HPDE6-E6E7 (cell line): ENCODE data around the gene DCP2.
A peak's percentile ranks its signal among the peaks of the same experiment; 100 is the strongest.
"Not testable (repeated sequence)": the region's sequence is repeated elsewhere in the genome, so short reads cannot be mapped to it uniquely, and the experiment has no call there.

Experiments used
- DNase-seq: peaks from one replicate; pipeline ENCODE4 v3.0.0; 2011; ENCODE audit warnings: missing footprints; ENCODE audit errors: extremely low spot score

The DCP2 gene

DNA sequence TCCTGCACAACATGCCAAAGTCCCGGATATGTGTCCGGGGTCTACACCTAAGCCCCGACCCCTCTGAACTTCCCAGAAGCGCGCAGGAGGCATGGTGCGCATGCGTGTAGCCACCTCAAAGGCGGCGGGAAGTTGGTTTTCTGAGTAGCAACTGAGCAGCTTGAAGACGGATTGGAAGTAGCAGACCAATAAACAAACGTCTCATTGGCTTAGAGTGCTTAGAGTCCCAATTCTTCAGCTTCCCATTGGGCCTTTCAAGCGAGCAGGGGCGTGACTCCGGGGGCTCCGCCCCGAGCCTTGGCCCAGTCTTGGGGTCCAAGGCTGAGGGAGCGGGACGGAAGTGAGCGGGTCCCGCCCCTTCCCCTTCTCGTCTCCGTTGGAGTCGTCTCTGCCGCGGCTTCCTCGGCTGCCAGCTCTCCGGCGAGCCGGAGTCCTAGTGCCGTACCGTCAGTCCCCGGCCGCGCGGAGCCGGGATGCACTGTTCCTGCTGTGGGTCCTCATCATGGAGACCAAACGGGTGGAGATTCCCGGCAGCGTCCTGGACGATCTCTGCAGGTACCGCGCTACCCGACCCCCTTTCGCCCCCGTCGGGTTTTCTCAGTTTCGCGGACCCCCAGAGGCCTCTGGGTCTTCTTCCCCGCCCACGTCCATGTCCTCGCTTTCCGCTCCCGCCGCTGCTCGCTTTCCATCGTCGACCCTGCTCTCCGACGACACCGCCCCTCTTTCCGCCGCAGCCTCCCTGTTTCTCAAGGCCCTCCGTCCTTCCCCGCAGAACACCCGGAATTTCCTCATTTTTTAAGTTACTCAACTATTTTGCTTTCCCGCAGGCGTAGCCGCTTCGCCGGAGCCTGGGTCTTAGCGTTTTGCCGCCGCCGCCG is at the start of gene DCP2:
Gene DCP2, plus strand, starts transcription at position 367 of the 878 bp plus-strand sequence. Its CDS starts 136 bp downstream, at position 503.
- peak; percentile 99 for DNase-seq

DNA sequence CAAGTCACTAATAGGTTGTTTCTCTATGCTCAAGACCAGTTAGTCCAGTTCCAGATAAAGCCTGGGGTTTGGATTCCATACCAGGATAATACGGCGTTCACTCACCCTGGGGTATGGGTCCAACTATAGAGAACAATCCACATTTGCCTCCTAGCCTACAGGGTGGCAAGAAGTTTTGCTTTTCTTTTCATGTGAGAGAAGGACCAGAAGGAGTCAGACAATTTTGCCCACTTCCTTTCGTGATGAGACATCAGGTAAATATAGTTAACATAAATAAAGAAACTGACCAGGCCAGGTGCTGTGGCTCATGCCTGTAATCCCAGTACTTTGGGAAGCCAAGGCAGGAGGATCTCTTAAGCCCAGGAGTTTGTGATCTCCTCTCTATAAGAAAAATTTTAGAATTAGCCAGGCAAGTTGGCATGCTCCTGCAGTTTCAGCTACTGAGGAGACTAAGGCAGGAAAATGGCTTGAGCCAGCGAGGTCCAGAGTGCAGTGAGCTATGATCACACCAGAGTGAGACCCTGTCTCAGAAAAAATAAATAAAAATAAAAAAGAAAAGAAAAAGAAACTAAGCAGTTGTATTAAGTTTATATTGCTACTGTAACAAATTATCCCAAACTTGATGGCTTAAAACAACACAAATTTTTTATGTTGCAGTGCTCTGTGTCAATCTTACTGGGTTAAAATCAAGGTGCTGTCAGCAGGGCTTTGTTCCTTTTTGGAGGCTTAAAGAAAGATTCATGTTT is 47.1 kb upstream of the DCP2 start:
- DNase-seq: no peak

- DNase-seq: no peak
Measured at GRCh38 chr5:112930082-112930344, 46.6 kb upstream of the DCP2 start.

DNA sequence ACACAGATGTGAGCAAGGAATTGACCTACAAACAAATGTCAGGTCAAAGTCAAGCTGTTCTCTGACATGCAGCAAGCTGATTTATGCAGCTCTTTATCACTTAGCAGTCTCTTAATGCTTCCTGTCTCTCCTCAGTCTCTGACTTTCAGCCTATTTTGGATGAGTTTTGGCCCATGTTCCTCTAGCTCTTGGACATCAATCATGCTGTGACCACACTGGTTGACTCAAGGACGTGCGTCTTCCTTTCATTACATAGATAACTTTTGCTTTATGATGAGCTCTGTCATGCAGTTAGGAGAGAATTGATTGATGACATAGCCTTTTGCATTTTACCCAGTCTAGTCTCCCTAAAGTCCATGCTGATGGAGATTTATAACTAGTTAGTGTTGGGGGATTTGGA is 45.1 kb upstream of the DCP2 start:
- DNase-seq: no peak

DNA sequence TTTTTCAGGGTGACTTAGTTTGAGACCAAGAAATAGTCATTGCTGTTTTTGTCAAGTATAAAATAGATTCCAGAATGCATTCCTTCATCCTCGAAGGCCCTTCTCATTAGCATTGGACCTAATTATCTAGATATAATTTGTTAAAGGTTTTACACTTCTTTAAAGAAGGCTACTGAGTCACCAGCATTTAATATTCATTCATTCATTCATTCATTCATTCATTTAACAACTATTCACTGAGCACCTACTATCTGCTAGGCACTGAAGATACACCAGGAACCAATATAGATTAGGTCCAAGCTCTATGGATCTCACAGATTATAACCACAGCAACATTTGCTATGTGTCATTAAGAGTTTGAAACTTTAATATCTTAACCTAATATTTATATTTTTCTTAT is 43.5 kb upstream of the DCP2 start:
- no peak for DNase-seq

DNA sequence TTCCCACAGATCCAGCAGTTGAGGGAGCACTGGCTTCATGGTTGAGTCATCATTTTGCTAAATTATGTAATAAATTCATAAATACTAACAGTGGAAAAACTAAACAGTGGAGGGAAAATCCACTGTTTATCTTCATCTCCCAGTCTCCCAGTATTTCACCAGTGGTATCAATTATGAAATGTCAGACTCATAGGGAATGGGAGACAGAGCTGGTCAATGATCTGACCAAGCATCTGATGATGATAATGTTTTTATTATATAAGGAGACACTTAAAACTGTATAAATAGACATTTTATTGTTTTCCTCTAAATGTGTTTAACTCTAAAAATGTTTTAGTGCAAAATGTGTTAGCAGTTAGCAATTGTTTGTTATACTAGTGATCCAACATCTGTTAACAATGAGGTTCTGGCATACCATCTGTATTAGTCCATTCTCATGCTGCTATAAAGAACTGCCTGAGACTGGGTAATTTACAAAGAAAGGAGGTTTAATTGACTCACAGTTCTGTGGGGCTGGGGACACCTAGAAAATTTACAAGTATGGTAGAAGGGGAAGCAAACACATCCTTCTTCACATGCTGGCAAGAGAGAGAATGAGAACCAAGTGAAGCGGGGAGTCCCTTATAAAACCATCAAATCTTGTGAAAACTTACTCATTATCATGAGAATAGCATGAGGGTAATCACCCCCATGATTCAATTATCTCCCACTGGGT is 42.8 kb upstream of the DCP2 start:
- DNase-seq: no peak

- DNase-seq: no peak
Measured at GRCh38 chr5:112934366-112934663, 42.3 kb upstream of the DCP2 start.

DNA sequence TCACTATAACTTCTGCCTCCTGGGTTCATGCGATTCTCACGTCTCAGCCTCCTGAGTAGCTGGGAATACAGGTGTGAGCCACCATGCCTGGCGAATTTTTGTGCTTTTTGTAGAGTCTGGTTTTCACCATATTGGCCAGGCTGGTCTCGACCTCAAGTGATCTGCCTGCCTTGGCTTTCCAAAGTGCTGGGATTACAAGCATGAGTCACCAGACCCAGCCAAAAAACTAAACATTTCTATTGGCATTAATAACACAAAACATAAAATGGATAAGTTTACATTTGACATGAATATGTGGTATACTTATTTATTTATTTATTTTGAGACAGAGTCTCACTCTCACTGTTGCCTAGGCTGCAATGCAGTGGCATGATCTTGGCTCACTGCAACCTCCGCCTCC is 40.9 kb upstream of the DCP2 start:
- no peak for DNase-seq

DNA sequence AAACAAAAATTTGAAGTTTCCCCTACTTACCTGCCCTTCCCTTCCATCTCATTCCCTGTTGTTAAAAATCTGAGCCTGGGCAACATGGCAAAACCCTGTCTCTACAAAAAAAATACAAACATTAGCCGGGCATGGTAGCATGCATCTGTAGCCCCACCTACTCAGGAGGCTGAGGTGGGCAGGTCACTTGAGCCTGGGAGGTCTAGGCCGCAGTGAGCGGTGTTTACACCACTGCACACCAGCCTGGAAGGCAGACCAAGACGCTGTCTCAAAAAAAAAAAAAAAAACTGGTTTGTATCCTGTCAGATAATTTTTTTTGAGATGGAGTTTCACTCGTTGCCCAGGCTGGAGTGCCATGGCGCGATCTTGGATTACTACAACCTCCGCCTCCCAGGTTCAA is 38.3 kb upstream of the DCP2 start:
- DNase-seq: no peak

- DNase-seq: no peak
Measured at GRCh38 chr5:112940670-112941069, 35.9 kb upstream of the DCP2 start.

DNA sequence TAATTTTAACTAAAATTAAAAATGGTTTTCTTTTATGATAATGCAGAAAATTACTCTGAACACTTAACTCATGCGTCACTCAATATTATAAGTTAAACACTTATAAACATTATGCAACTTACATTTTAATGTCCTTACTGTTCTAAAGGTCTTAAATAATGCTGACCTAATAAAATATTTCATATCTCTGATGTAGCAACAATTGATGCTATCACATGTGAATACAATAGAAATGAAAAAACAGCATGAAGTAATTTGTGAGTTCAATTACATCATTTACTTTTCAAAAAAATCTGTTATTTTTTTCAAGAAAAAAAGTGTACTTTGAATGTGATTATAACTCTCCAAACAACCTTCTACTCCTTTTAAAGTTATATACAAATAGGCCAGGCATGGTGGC is 28.1 kb upstream of the DCP2 start:
- DNase-seq: no peak

DNA sequence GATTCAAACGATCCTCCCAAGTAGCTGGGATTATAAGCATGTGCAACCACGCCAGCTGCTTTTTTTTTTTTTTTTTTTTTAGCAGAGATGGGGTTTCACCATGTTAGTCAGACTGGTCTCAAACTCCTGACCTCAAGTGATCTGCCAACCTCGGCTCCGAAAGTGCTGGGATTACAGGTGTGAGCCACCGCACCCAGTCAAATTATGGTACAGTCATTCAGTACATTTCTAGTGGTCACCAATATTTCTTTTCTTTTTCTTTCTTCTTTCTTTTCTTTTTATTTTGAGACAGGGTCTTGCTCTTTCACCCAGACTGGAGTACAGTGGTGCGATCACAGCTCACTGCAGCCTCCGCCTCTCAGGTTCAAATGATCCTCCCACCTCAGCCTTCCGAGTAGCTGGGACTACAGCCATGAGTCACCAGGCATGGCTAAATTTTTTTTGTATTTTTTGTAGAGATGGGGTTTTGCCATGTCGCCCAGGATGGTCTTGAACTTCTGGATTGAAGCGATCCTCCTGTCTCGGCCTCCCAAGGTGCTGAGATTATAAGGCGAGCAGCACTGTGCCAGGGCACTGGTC is 25.4 kb upstream of the DCP2 start:
- DNase-seq: no peak

DNA sequence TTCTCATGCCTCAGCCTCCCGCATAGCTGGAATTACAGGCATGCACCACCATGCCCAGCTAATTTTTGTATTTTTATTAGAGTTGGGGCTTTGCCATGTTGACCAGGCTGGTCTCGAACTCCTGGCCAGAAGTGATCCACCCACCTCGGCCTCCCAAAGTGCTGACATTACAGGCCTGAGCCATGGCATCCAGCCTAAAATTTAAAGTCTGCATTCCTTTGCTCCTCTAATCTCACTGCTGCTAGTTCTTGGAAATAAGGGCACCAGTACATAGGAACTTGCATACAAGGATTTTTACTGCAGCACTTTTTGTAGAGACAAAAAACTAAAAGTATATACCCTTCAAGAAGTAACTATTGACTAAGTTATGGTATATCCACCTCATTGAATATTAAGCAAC is 20.0 kb upstream of the DCP2 start:
- no peak for DNase-seq

DNA sequence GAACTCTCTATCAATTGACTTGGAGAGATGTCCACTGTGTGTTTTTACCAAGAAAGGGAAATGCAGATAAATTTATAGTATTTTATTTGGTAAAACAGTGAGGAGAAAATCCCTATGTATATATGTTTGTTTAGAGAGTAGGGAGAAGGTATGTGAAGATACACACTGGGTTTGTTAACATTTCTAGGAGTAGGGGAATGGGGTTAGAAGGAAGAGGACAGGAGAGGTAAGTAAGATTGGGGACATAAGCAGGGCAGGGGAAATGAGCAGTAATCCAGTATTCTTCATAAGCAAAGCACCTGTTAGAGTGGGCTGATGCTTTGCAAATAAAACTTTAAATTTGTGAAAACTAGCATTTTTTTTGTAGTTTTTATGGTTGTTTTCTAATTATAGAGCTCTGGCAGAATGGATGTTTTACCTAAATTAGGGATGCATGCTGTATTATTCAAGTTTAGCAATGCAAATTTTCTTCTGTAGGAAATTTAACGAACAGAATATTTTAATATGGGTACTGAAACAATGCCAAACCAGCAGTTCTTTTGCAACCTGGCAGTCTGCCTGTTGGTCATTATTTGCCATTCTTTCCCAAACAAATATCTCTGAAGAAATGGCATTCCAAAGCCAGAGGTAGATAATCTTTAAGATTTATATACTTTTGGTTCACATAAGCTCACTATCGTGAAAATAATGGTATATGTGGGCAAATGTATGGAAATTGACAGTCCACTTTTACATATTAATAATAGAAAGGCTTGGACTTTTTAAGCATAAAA is 19.4 kb upstream of the DCP2 start:
- no peak for DNase-seq

DNA sequence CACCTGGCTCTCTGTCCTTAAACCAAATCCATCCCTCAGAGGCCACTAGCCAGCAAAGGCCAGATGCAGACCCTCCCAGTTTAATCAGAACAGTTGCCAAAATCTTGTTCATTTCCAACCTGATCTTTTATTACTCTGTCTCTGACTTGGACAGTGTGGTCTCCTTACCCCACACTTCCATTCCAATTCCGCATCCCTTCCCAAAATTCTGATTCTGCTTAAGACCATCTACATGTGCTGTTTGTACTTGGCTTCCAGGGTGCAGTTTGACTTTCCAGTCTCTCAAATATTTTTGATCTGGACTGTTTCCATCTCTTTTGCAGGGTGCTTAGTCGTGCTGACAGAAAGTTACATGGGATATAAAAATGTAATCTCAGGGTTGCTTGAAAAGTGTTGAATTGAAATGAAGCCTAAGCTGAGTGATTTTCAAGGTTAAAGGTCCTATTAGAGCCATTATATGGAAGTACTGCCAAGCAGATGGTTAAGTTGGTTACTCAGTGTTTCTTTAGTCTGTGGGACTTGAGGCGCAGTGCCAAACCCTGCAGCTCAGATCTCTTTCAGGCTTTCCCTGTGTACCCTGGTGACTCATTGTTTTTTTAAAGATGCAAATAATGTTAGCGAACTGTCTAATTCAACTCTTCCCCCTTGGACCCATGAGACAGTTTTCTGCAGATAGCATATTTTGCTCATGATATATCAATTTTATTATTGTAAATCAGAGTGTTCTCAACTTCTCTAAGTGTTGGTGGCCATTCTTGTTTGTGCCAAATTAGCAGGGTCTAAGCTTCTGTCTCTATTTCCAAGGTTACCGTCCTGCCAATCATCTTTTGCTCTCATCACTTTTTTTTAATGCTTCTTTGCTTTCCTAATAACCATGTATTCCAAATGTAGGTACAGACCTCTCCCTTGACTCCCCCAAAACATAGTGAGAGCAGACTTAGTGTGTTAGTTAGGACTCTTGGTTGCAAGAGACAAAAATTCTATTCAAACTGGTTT is 18.2 kb upstream of the DCP2 start:
- DNase-seq: peak; percentile 86

DNA sequence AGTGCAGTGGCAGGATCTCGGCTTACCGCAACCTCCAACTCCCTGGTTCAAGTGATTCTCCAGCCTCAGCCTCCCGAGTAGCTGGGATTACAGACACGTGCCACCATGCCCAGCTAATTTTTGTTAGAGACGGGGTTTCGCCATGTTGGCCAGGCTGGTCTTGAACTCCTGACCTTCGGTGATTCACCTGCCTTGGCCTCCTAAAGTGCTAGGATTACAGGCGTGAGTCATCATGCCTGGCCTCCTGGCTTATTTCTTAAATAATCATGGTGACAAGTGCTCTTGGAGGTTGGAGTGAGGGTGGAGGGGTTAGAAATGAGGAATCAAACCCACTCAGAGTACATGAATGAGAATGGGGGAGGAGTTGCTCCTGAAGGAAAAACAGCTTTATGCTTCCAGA is 16.7 kb upstream of the DCP2 start:
- DNase-seq: peak; percentile 41

GRCh38 chr5:112960315-112960714 is 16.3 kb upstream of the DCP2 start:
- no peak for DNase-seq

GRCh38 chr5:112960863-112961504 is 15.6 kb upstream of the DCP2 start:
- no peak for DNase-seq

DNA sequence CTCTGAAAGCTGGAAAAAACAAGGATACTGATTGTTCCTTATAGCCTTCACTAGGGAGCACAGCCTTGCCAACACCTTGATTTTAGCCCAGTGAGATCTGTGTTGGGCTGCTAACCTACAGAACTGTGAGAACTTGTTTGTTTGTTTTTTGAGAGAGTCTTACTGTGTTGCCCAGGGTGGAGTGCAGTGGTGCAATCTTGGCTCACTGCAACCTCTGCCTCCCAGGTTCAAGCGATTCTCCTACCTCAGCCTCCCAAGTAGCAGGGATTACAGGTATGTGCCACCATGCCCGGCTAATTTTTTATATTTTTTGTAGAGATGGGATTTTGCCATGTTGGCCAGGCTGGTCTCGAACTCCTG is 13.2 kb upstream of the DCP2 start:
- DNase-seq: not testable (repeated sequence)

GRCh38 chr5:112965733-112966306 is 10.8 kb upstream of the DCP2 start:
- DNase-seq: no peak
